GM12865 (cell line): ENCODE measurements around the gene B3GNT7.
"Not testable (repeated sequence)": the region's sequence is repeated elsewhere in the genome, so short reads cannot be mapped to it uniquely, and the experiment has no call there.

Source experiments
- DNase-seq: peaks from one replicate; pipeline ENCODE4 v3.0.0; 2010; ENCODE audit warnings: low read depth
- H3K4me3 ChIP-seq: 2 replicates; pipeline ENCODE4 v1.5.1; 2011; ENCODE audit warnings: mild to moderate bottlenecking, low read depth, low read length, control low read depth
- TF ChIP-seq, protein P1 (sequence below): IDR thresholded peaks from 2 replicates; pipeline ENCODE4 v1.5.1; 2011; ENCODE audit warnings: low read length, control low read depth, low read depth, inconsistent platforms; ENCODE audit not compliant: insufficient read depth; ENCODE audit errors: missing control alignments

Gene B3GNT7

DNA sequence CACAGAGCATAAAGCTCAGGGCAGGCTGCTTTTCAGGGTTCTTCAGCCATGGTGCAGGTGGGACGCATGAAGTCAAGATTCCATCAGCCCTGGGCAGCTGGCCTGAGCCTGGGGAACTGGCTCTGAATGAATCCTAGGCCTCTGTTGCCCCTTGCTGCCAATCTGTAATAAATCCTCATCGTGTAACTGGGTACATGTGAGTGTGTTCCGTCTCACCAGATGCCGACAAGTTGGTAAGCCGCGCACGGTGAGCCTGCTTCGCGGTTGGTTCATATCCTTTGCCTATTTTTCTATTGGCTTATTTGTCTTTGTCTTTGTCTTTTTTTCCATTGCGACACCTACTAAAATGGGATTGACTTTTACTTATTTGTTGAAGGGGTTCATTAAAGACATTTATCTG lies 27.7 kb downstream of the B3GNT7 start:
- TF ChIP-seq, protein P1, sequence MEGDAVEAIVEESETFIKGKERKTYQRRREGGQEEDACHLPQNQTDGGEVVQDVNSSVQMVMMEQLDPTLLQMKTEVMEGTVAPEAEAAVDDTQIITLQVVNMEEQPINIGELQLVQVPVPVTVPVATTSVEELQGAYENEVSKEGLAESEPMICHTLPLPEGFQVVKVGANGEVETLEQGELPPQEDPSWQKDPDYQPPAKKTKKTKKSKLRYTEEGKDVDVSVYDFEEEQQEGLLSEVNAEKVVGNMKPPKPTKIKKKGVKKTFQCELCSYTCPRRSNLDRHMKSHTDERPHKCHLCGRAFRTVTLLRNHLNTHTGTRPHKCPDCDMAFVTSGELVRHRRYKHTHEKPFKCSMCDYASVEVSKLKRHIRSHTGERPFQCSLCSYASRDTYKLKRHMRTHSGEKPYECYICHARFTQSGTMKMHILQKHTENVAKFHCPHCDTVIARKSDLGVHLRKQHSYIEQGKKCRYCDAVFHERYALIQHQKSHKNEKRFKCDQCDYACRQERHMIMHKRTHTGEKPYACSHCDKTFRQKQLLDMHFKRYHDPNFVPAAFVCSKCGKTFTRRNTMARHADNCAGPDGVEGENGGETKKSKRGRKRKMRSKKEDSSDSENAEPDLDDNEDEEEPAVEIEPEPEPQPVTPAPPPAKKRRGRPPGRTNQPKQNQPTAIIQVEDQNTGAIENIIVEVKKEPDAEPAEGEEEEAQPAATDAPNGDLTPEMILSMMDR: no peak
- no peak for DNase-seq
- H3K4me3 ChIP-seq: no peak overlapping the region

DNA sequence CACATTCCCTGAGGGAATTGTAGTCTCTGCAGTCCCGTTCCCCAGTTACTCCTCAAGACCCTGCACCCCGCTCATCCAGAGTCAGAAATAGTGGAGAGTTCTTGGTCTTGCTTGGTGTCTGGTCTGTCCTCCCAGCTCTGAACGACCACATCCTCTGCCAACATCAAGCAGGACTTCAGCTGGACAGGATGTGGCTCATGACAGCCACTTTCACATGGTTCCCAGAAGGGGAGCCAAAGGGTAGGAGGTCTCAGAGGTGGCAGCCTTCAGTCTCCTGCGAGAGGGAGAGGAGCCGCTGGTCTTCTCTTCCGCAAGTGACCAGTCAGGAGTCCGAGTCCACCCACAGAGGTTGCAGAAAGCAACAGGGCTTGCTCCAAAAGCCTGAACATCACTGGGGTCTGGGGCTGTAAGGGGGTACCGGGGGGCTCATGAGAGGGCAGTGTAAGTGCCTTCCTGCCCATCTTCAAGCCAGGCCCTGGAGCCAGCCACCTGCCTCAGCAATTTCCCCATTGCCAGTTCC lies 29.8 kb downstream of the B3GNT7 start:
- H3K4me3 ChIP-seq: no peak overlapping the region
- TF ChIP-seq, protein P1: no peak
- DNase-seq: peak; percentile 63

DNA sequence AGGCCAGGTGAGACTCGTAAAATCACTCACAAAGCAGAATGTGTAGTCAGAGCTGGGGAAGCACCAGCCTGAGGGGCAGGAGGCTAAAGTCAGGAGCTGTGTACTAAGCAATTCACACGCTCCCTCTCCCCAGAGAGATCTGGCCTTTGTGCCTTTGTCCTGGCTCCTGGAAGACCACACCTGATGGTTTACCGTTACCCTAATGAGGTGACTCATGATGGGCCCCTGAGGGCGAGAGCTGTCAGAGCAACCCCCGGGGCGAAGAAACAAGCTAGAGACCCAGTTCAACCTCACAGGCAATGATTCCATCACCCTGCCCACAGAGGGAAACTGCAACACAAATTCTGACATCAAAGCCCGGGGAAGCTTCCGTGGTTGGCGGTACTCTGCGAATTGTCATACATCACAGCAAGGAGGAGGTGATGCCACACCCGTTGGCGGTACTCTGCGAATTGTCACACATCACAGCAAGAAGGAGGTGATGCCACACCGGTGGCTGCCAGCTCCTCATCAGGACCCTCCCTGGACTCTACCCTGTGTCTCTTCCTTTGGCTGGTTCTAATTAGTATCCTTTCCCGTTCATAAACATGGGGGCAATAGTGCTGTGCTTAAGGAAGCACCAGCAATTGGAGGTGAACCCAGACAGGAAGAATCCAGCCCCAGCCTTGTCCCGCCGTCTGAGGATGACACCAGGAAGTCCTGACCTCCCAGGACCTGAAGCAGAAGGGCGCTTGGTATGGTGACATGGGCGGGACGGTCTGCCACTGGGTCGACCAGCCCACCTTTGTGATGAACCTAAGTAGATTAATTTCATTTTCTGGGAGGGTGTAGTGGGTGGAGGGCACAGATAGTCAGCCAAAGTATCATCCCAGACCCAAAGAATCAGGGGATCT lies 30.5 kb downstream of the B3GNT7 start:
- DNase-seq: peak; percentile 56
- no peak overlapping the region for H3K4me3 ChIP-seq
- TF ChIP-seq, protein P1: no peak

DNA sequence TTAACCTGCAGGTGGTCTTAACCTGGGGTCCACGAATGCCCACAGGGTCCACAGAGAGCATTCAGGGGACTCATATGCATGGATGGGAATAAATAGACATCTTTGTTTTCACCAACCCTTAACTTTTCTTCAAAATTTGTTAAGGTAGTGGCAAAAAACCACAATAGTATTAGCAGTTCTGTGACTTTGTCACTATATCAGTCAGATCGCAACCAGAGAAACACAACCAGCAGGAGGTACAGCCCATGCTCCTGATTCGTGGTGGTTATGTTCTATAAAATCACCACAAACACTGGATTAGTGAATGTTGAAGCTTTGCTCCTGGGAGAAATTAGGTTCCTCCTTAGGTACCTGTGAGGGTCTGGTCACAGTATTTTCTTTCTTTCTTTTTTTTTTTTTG lies 31.6 kb downstream of the B3GNT7 start:
- TF ChIP-seq, protein P1: no peak
- DNase-seq: peak; percentile 40
- no peak overlapping the region for H3K4me3 ChIP-seq

DNA sequence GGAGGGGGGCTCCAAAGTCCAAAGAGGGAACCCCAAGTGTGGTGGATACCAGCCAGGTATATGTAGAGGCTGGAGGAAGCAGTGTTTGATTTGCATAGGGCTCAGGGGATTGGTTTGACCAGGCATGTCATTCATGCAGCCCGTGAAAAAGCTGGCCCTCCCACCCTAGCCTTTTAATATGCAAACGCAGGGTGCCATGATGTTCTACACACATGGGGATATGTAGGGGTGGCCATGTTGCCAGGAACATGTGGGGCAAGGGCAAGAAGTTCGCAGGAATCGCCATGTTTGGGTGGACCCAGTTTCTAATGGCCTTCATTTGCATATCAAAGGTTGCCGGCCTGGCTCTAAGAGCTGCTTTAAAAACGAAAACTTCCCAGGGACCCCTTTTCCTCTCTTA lies 33.6 kb downstream of the B3GNT7 start:
- no peak for DNase-seq
- TF ChIP-seq, protein P1: no peak
- H3K4me3 ChIP-seq: no peak overlapping the region

DNA sequence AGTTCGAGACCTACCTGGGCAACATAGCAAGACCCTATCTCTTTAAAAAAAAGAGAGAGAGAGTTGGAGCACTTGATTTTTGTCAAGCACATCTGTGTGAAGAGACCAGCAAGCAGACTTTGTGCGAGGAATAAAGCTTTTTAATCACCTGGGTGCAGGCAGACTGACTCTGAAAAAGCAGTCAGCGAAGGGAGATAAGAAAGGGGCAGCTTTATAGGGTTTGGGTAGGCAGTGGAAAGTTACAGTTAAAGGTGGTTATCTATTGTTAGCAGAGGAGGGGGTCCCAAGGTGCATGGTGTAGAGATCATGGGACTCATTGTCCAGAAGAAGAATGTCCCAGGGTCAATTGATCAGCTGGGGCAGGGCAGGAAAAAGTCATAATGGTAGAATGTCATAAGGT lies 34.4 kb downstream of the B3GNT7 start:
- TF ChIP-seq, protein P1: no peak
- DNase-seq: no peak
- no peak overlapping the region for H3K4me3 ChIP-seq

DNA sequence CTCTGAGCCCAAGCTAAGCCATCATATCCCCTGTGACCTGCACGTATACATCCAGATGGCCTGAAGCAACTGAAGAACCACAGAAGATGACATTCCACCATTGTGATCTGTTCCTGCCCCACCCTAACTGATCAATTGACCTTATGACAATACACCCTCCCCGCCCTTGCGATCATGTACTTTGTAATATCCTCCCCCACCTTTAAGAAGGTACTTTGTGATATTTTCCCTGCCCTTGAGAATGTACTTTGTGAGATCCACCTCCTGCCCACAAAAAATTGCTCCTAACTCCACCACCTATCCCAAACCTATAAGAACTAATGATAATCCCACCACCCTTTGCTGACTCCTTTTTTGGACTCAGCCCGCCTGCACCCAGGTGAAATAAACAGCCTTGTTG lies 34.9 kb downstream of the B3GNT7 start:
- DNase-seq: not testable (repeated sequence)

More for the DNA sequence above, 34.9 kb downstream of the B3GNT7 start:
- H3K4me3 ChIP-seq: not testable (repeated sequence)
